COR-L47 (cell line): ENCODE data around the gene TFDP2.
"Not testable (repeated sequence)": the region's sequence is repeated elsewhere in the genome, so short reads cannot be mapped to it uniquely, and the experiment has no call there.

Experiments
- DNase-seq: peaks from one replicate; lab custom pipeline; 2025; lab: John Stamatoyannopoulos, UW

Gene TFDP2

GRCh38 chr3:142127941-142128658 is 21.2 kb downstream of the TFDP2 start:
- DNase-seq, result no peak

DNA sequence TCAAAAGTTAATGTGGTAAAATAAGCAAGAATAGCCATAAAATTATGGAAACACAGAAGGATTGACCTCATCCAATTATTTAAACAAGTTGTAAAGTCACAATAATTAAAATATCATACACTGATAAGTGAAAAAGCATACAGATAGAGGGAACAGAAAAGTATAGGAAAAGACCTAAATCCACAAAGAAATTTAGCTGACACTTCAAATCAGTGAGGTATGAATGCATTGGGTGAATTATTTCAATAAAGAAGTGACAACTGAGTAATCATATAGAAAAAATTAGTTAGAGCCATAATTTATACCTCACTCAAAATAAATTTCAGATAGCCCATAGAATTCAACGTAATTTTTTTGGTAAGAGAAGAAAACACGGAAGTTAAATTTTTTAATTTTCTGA is 25.1 kb downstream of the TFDP2 start:
- no peak for DNase-seq

- DNase-seq, result no peak
Observed at GRCh38 chr3:142120707-142121106, 28.6 kb downstream of the TFDP2 start.

DNA sequence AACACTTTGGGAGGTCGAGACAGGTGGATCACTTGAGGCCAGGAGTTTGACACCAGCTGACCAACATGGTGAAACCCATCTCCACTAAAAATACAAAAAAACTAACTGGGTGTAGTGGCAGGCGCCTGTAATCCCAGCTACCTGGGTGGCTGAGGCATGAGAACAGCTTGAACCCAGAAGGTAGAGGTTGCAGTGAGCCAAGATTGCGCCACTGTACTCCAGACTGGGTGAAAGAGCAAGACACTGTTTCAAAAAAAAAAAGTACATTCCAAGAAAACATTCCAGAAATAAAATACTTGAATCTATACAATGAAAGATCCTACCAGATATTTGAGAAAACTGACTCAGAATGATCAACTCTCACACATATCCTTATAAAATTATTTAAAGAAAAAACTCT is 30.4 kb downstream of the TFDP2 start:
- DNase-seq, result no peak

- no peak for DNase-seq
Observed at GRCh38 chr3:142117056-142117851, 32.1 kb downstream of the TFDP2 start.

DNA sequence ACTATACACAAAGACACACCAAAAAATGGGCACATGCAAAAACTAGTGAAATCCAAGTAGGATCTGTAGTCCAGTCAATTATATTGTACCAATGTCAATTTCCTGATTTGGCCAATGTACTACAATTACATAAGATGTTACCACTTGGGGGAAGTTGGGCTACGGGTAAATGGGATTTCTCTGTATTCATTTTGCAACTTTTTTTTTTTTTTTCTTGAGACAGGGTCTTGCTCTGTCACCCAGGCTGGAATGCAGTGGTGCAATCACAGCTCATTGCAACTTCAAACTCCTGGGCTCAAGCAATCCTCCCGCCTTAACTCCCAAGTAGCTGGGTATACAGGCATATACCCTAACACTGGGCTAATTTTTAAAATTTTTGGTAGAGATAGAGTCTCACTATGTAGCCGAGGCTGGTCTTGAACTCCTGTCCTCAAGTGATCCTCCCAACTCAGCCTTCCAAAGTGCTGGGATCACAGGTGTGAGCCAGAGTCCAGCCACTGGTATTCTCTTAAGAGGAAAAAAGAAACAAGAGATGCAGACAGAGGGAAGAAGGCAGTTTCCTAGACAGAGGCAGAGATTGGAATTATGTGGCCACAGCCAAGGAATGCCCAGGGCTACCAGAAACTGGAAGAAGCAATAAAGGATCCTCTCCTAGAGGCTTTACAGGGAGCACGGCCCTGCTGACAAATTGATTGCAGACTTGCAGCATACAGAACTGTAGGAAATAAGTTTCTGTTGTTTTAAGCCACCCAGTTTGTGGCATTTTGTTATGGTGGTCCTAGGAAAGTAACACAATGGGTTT is 33.3 kb downstream of the TFDP2 start:
- no peak for DNase-seq

DNA sequence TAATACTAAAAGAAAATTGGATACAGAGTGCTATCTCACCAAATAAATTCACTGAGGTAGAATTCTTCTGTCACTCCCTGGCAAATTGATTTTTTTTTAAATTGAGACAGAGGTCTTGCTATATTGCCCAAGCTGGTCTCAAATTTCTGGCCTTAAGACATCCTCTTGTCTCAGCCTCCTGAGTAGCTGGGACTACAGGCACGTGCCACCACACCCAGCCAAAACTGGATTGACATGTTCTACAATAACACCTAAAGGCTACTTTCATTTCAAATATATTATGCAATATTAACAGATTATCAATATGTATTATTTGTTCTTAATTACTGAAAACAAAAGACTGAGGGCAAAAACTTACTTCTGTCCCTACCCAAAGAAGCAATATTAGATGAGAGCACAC is 36.7 kb downstream of the TFDP2 start:
- DNase-seq, result no peak

DNA sequence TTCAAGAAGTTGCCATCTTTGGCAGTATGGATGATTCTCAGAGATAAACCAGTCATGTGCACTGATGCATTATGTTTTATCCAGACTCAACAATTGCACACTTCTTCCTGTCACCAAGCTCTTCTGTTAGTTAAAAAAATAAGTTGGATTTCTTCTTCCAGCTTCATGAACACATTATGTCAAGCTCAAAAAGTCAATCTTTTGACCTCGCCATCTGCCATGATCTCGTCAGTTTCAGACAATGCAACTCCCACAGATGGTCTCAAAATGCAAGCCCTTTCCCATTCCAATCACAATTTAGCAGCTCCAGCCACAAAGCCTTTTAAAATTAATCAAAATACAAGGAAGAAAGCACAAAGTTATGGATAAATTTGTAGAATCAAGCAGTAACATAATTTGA is 42.8 kb downstream of the TFDP2 start:
- no peak for DNase-seq

- no peak for DNase-seq
Observed at GRCh38 chr3:142105991-142106390, 43.4 kb downstream of the TFDP2 start.

DNA sequence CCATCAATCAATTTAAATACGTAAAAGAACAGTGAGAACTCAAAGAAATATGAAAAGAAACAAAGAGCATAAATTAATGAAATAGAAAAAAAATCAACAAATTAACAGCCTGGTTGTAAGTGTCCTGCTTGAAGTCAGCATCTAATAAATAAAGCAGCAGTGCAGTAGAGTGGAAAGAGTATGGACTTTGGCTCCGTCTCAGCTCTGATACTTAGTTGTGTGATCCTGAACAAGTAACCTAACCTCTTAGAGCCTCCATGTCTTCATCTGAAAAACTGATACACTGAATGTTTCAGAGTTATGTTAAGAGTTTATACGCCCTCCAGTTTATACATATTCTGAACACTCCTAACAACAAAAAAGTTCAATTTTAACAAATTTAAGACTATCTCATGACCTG is 44.6 kb downstream of the TFDP2 start:
- no peak for DNase-seq

DNA sequence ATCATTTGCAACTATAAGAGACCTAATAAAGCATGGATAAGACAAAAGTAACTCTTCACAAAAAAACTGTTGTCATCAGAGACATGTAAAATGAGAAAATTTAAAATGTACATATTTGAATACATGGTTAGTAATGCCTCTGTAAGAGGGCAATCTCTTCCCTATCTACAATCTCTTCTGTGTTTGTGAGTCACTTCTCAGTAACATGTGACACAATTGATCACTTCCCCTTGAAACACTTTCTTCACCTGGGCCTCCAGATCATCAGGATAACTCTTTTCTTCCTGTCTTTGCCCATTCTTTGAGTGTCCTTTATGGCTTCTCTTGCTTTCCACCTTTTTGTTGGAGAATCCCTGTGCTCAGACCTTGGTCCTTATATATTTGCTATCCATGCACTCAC is 50.4 kb downstream of the TFDP2 start:
- no peak for DNase-seq

- no peak for DNase-seq
Observed at GRCh38 chr3:142097099-142097843, 52.1 kb downstream of the TFDP2 start.

DNA sequence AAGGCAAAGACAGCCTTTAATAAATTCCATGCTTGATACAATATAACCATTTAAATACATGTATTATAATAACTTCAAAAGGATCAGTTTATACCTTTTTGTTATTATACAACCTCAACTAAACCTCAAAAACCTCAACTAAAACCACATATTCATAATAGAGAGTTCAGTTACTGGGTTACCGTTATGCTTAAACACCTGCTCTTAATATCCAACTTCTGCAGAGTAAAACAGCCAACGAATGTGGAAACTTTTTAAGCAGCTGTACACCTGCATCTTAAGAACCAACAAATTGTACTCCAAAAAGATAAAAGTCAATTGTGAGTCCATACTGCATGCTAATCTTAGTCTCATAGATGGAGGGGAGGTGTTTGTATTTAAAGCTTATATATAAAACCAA is 53.5 kb downstream of the TFDP2 start:
- DNase-seq, result no peak

DNA sequence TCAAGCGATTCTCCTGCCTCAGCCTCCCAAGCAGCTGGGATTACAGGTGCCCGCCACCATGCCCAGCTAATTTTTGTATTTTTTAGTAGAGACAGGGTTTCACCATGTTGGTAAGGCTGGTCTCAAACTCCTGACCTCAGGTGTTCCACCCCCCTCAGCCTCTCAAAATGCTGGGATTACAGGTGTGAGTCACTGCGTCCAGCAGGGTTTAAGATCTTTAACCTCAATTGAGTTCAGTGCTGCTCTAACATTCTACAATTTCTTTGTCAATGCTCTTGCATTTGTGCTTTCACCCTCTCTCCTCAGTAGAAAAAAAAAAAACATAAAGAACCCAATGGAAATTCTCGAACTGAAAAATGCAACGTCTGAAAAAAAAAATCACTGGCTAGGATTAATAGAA is 60.4 kb downstream of the TFDP2 start:
- not testable (repeated sequence) for DNase-seq

- DNase-seq, result no peak
Observed at GRCh38 chr3:142088522-142088921, 60.8 kb downstream of the TFDP2 start.

DNA sequence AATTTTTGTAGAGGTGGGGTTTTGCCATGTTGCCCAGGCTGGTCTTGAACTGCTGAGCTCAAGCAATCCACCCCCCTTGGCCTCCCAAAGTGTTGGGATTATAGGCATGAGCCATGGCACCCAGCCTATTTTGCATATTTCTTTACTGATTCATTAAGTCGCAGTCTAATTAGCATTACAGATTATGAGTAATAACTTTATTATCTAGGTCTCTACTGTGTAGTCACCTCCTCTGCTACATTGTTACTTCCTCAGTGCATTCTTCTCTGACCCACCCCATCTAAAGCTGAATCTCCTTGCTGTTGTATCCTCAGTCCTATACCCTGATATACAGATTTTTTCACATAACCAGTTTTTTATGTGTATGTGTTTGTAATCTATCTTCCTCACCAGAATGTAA is 61.7 kb downstream of the TFDP2 start:
- DNase-seq, result no peak

- DNase-seq, result no peak
Observed at GRCh38 chr3:142086581-142087090, 62.7 kb downstream of the TFDP2 start.

GRCh38 chr3:142081178-142081577 is 68.2 kb downstream of the TFDP2 start:
- no peak for DNase-seq

GRCh38 chr3:142077859-142078500 is 71.4 kb downstream of the TFDP2 start:
- no peak for DNase-seq

GRCh38 chr3:142077155-142077858 is 72.0 kb downstream of the TFDP2 start:
- no peak for DNase-seq

DNA sequence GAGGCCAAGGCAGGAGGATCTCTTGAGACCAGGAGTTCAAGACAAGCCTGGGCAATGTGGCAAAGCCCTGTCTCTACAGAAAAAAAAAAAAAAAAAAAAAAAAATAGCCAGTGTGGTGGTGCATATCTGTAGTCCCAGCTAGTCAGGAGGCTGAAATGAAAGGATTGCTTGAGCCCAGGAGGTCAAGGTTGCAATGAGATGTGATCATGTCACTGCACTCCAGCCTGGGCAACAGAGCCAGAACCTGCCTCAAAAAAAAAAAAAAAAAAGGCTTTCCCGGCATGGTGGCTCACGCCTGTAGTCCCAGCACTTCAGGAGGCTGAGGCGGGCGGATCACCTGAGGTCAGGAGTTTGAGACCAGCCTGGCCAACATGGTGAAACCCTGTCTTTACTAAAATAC is 73.7 kb downstream of the TFDP2 start:
- not testable (repeated sequence) for DNase-seq
